H9 (cell line): ENCODE measurements around the gene SCIN. TPM values are rescaled to one million over a fixed set of nuclear protein-coding genes. Genes with fewer than 3 reads are reported as not detected.

Experiments
- DNase-seq: peaks from one replicate; pipeline ENCODE4 v3.0.0-alpha.2; 2017
- H2AFZ ChIP-seq: one replicate; pipeline ENCODE4 v1.6.1; 2013; ENCODE audit warnings: mild to moderate bottlenecking, low read length, control low read depth, moderate library complexity
- H2AK5ac ChIP-seq: 2 replicates; pipeline ENCODE4 v1.6.1; 2013; ENCODE audit warnings: low read length, control low read depth, mixed read lengths; ENCODE audit not compliant: insufficient read length
- H2BK120ac ChIP-seq: one replicate; pipeline ENCODE4 v1.6.1; 2013; ENCODE audit warnings: low read depth, mild to moderate bottlenecking, low read length, control low read depth, inconsistent platforms; ENCODE audit not compliant: poor library complexity, severe bottlenecking
- H2BK12ac ChIP-seq: 2 replicates; pipeline ENCODE4 v1.6.1; 2013; ENCODE audit warnings: low read length, control low read depth, mixed read lengths, low read depth; ENCODE audit not compliant: insufficient read length
- H2BK15ac ChIP-seq: 2 replicates; pipeline ENCODE4 v1.6.1; 2013; ENCODE audit warnings: low read depth, low read length, control low read depth
- H2BK20ac ChIP-seq: one replicate; pipeline ENCODE4 v1.6.1; 2013; ENCODE audit warnings: low read depth, mild to moderate bottlenecking, low read length, control low read depth, inconsistent platforms; ENCODE audit not compliant: poor library complexity, severe bottlenecking
- H2BK5ac ChIP-seq: 2 replicates; pipeline ENCODE4 v1.6.1; 2013; ENCODE audit warnings: low read length, control low read depth, mixed read lengths; ENCODE audit not compliant: insufficient read length
- H3K14ac ChIP-seq: 2 replicates; pipeline ENCODE4 v1.6.1; 2013; ENCODE audit warnings: low read length, control low read depth; ENCODE audit not compliant: insufficient read depth
- H3K18ac ChIP-seq: 2 replicates; pipeline ENCODE4 v1.6.1; 2013; ENCODE audit warnings: low read depth, mild to moderate bottlenecking, mixed read lengths, low read length, control low read depth; ENCODE audit not compliant: insufficient read length
- H3K23ac ChIP-seq: 2 replicates; pipeline ENCODE4 v1.6.1; 2013; ENCODE audit warnings: low read length, control low read depth, mixed read lengths, low read depth; ENCODE audit not compliant: insufficient read length
- H3K23me2 ChIP-seq: 2 replicates; pipeline ENCODE4 v1.6.1; 2013; ENCODE audit warnings: low read depth, mild to moderate bottlenecking, mixed read lengths, low read length, control low read depth; ENCODE audit not compliant: insufficient read length, poor library complexity, severe bottlenecking
- H3K27ac ChIP-seq: 2 replicates; pipeline ENCODE4 v1.5.1; 2013; ENCODE audit warnings: low read length, control low read depth, mixed read lengths, low read depth; ENCODE audit not compliant: insufficient read length
- H3K27me3 ChIP-seq: 2 replicates; pipeline ENCODE4 v1.6.1; 2013; ENCODE audit warnings: low read length, control low read depth, inconsistent platforms; ENCODE audit not compliant: insufficient read depth
- H3K4ac ChIP-seq: 2 replicates; pipeline ENCODE4 v1.6.1; 2013; ENCODE audit warnings: low read depth, mild to moderate bottlenecking, control low read depth, inconsistent platforms, low read length, moderate library complexity
- H3K4me1 ChIP-seq: 2 replicates; pipeline ENCODE4 v1.6.1; 2013; ENCODE audit warnings: low read length, control low read depth, inconsistent platforms; ENCODE audit not compliant: insufficient read depth
- H3K4me2 ChIP-seq: 2 replicates; pipeline ENCODE4 v1.6.1; 2013; ENCODE audit warnings: low read length, control low read depth, mixed read lengths; ENCODE audit not compliant: insufficient read length, insufficient read depth
- H3K56ac ChIP-seq: 2 replicates; pipeline ENCODE4 v1.6.1; 2013; ENCODE audit warnings: low read depth, mild to moderate bottlenecking, mixed read lengths, low read length, control low read depth; ENCODE audit not compliant: insufficient read length
- H3K79me1 ChIP-seq: 2 replicates; pipeline ENCODE4 v1.6.1; 2013; ENCODE audit warnings: low read depth, mild to moderate bottlenecking, moderate library complexity, low read length, control low read depth, inconsistent platforms; ENCODE audit not compliant: insufficient read depth, poor library complexity, severe bottlenecking
- H3K79me2 ChIP-seq: 2 replicates; pipeline ENCODE4 v1.6.1; 2013; ENCODE audit warnings: low read length, control low read depth, inconsistent platforms; ENCODE audit not compliant: insufficient read depth
- H3K9ac ChIP-seq: 2 replicates; pipeline ENCODE4 v1.6.1; 2013; ENCODE audit warnings: low read length, control low read depth, mixed read lengths; ENCODE audit not compliant: insufficient read length; ENCODE audit errors: extremely low read depth
- H3K9me3 ChIP-seq: one replicate; pipeline ENCODE4 v1.6.1; 2013; ENCODE audit warnings: low read depth, low read length, inconsistent platforms; ENCODE audit not compliant: control insufficient read depth
- H3T11ph ChIP-seq: one replicate; pipeline ENCODE4 v1.6.1; 2013; ENCODE audit warnings: mild to moderate bottlenecking, low read length, control low read depth, inconsistent platforms
- H4K20me1 ChIP-seq: one replicate; pipeline ENCODE4 v1.6.1; 2013; ENCODE audit not compliant: control insufficient read depth, insufficient read length, insufficient read depth
- H4K5ac ChIP-seq: 2 replicates; pipeline ENCODE4 v1.6.1; 2013; ENCODE audit warnings: low read depth, mild to moderate bottlenecking, mixed read lengths, low read length, control low read depth; ENCODE audit not compliant: insufficient read length
- H4K8ac ChIP-seq: replicated peaks from 2 replicates; pipeline ENCODE4 v1.6.1; 2013; ENCODE audit warnings: low read length, control low read depth, mixed read lengths, low read depth; ENCODE audit not compliant: insufficient read length
- H4K91ac ChIP-seq: 2 replicates; pipeline ENCODE4 v1.6.1; 2013; ENCODE audit warnings: low read depth, mild to moderate bottlenecking, moderate library complexity, mixed read lengths, low read length, control low read depth; ENCODE audit not compliant: insufficient read length
- H3K27ac Mint-ChIP-seq, 3 experiments: 2 replicates in 2 of 3; 3 replicates in 1 of 3; pipeline ENCODE4 v1.8.0; 2020 to 2021; ENCODE audit warnings: mixed read lengths in 3 of 3, mild to moderate bottlenecking in 1 of 3, moderate library complexity in 1 of 3
- H3K27me3 Mint-ChIP-seq: 2 replicates; pipeline ENCODE4 v1.8.0; 2021; ENCODE audit warnings: low read depth, mild to moderate bottlenecking, moderate library complexity, mixed read lengths
- H3K36me3 Mint-ChIP-seq, 3 experiments: 2 replicates in 2 of 3; 3 replicates in 1 of 3; pipeline ENCODE4 v1.8.0; 2020 to 2021; ENCODE audit warnings: low read depth in 3 of 3, mixed read lengths in 3 of 3; ENCODE audit not compliant: insufficient read depth in 1 of 3
- H3K4me1 Mint-ChIP-seq, 2 experiments: 2 replicates each; pipeline ENCODE4 v1.8.0; 2020; ENCODE audit warnings: mixed read lengths in 2 of 2
- H3K4me3 Mint-ChIP-seq, 2 experiments: 2 replicates in 1 of 2; 3 replicates in 1 of 2; pipeline ENCODE4 v1.8.0; 2020 to 2021; ENCODE audit warnings: mild to moderate bottlenecking in 2 of 2, mixed read lengths in 2 of 2, moderate library complexity in 1 of 2
- H3K9me3 Mint-ChIP-seq, 2 experiments: 2 replicates in 1 of 2; 3 replicates in 1 of 2; pipeline ENCODE4 v1.8.0; 2020; ENCODE audit warnings: mild to moderate bottlenecking in 2 of 2, mixed read lengths in 2 of 2, moderate library complexity in 1 of 2
- CTCF ChIP-seq: fragments of 200-600 bp; sonication (generic); conservative IDR thresholded peaks from 3 replicates; pipeline ENCODE4 v1.8.0; 2021; ENCODE audit warnings: antibody characterized with exemption, mild to moderate bottlenecking
- whole genome bisulfite sequencing: extraction: QIAGEN DNeasy Blood & Tissue Kit; methylation state at CpG from one replicate; pipeline ENCODE4 v1.1.7; 2013; ENCODE audit warnings: missing lambda C conversion rate, low lambda C conversion rate, mixed read lengths; ENCODE audit not compliant: insufficient read length; ENCODE audit errors: extremely low coverage; 5-methylcytosine and 5-hydroxymethylcytosine counted together
- total RNA-seq: library from RNA; stranded (reverse); gene quantifications from 2 replicates; pipeline ENCODE4 v1.2.1, GENCODE V29; 2021

Gene SCIN
- total RNA-seq, 1 experiment from 2014 or later = 0.44 TPM

DNA sequence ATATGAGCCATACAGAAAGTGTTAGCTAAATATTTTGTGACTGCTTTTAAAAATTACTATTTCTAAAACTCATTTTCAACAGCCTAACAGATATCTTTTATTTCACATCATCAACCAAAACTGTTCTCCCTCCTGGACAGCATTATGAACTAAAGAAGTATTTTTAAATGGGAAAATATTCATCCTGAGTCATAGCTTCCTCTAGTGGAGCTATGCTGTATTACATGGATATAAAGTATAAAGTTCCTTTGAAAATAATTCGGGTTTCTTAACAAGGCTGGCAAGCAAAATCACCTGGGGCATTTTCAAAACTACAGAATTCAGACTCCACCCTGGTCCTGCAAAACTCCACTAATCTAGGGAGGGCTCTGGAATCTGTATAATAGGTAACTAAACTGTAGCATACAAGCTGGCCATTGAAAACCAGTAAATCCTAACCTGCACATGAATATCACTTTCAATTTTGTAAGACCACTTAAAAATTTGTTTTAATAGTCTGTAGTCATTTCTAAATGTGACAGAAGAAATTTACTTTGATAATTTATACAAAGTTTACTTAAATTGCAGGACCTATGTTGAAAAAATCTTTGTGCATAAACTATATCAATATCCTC, 53.5 kb downstream of the SCIN start:
- Histone ChIP-seq H2BK12ac (no peak overlapping the region), H3K4me1 (no peaks in the 10 kb centered on the region), H4K20me1 (no peaks in the 10 kb centered on the region), H3K23me2 (no peaks in the 10 kb centered on the region), H2BK15ac (no peak overlapping the region), H3K18ac (no peak overlapping the region), H3K56ac (no peak overlapping the region), H4K8ac (no peak overlapping the region), H3K27me3 (no peaks in the 10 kb centered on the region), H4K91ac (no peak overlapping the region), H3K79me2 (no peaks in the 10 kb centered on the region), H3K23ac (no peak overlapping the region), H3K27ac (no peak overlapping the region), H2AFZ (no peak overlapping the region), H3K9me3 (no peaks in the 10 kb centered on the region), H3K4me2 (no peak overlapping the region), H2BK120ac (no peak overlapping the region), H4K5ac (no peak overlapping the region), H2BK20ac (no peak overlapping the region), H3K79me1 (no peaks in the 10 kb centered on the region), H2BK5ac (no peak overlapping the region), H3K14ac (no peak overlapping the region), H3K9ac (no peak overlapping the region), H3T11ph (no peak overlapping the region), H2AK5ac (no peak overlapping the region), H3K4ac (no peak overlapping the region)
- H3K27ac Mint-ChIP-seq = no peak overlapping the region
- WGBS = no CpG with 5 or more reads among the region's 1 CpG
- H3K9me3 Mint-ChIP-seq = no peaks in the 10 kb centered on the region
- TF ChIP-seq CTCF = peak; percentile 85
- no peaks in the 10 kb centered on the region for H3K27me3 Mint-ChIP-seq
- no peaks in the 10 kb centered on the region for H3K36me3 Mint-ChIP-seq
- no peak overlapping the region for H3K4me3 Mint-ChIP-seq
- H3K4me1 Mint-ChIP-seq = peaks cover 9 to 14% of the 10 kb centered on the region in 2 experiments
- DNase-seq = no peak
